ENCODE results near the gene AGER.
"Not testable (repeated sequence)": the region's sequence is repeated elsewhere in the genome, so short reads cannot be mapped to it uniquely, and the experiment has no call there.

Gene AGER

DNA sequence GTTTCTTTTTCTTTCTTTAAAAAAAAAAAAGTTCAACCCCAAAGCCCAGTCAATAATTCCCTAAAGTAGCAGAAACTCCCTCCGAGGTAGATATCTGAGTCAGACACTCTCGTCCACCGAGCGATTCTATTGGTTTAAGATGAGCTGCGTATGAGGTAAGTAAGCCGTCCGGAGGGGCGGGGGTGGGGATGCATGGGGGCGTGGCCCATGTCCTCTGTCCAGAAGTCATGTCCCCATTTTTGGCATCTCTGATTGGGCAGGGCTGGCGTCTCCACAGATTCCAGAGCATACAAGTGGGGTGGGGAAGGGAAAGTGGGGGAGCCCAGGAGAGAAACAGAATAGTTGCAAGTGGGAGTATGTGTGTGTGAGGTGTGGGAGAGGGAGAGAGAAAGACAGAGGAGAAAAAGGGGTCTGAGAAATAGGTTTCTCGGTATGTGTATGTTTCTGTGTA, 1.7 kb upstream of the AGER start:
- not testable (repeated sequence) for DNase-seq

DNA sequence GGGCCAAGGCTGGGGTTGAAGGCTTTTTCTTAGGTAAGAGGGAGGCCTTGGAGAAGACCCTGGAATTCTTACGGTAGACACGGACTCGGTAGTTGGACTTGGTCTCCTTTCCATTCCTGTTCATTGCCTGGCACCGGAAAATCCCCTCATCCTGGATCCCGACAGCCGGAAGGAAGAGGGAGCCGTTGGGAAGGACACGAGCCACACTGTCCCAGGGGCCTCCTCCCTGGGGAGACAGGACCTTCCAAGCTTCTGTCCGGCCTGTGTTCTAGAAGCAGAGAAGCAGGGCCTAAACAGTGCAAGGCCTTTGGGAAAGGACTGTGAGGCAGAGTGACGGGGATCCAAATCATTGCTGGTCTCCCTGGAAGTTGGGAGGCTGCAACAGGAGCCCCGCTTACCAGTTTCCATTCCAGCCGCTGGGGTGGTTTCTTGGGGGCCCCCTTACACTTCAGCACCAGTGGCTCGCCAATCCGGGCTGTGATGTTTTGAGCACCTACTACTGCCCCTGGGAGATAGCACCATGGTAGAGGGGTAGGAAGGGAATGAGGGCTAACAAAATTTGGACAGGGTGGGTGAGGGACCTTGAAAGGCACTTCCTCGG, 470 bp downstream of the AGER start:
- no peak for DNase-seq

- no peak for DNase-seq
Measured at GRCh38 chr6:32183030-32183429, 1.0 kb downstream of the AGER start.

GRCh38 chr6:32182555-32182981, 1.5 kb downstream of the AGER start:
- no peak for DNase-seq

DNA sequence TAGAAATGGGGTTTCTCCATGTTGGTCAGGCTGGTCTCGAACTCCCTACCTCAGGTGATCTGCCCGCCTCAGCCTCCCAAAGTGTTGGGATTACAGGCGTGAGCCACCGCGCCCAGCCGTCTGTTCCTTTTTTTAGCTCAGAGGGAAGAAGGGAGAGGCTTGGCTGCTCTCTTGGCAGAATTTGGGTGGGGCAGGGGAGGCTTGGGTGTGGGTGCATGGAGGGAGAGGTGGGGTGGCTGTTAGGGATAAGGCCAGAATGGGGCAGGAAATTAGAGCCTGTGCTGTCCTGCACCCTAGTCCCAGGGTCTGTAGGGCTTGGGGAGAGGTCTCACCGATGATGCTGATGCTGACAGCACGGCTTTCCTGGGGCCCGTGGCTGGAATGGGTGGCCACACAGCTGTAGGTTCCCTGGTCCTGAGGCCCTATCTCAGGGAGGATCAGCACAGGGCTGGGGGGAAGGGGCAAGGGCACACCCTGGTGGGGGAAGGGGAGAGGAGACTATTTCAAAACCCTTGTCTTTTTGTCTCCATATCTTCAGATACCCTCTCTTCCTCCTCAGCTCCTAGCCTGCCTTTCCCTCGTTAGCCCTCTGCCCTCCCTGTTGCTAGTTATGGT, 2.0 kb downstream of the AGER start:
- DNase-seq = no peak

DNA sequence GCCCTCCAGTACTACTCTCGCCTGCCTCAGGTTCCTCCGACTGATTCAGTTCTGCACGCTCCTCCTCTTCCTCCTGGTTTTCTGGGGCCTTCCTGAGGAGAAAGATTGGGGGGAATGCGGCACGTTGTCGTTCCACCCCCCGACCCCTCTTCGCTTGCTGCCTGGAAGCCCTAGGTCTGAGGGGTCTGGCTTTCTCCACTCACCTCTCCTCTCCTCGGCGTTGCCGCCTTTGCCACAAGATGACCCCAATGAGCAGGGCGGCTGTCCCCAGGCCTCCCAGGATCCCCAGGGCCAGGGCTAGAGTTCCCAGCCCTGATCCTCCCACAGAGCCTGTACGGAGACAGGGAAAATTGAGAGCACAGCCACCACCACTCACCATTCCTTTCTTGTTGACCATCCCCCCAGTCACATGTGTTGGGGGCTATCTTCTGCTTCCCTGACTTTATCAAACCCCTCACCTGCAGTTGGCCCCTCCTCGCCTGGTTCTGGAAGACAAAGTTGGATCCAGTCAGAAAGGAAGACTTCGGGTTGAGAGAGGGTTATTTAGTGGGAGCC, 2.8 kb downstream of the AGER start:
- no peak for DNase-seq

DNA sequence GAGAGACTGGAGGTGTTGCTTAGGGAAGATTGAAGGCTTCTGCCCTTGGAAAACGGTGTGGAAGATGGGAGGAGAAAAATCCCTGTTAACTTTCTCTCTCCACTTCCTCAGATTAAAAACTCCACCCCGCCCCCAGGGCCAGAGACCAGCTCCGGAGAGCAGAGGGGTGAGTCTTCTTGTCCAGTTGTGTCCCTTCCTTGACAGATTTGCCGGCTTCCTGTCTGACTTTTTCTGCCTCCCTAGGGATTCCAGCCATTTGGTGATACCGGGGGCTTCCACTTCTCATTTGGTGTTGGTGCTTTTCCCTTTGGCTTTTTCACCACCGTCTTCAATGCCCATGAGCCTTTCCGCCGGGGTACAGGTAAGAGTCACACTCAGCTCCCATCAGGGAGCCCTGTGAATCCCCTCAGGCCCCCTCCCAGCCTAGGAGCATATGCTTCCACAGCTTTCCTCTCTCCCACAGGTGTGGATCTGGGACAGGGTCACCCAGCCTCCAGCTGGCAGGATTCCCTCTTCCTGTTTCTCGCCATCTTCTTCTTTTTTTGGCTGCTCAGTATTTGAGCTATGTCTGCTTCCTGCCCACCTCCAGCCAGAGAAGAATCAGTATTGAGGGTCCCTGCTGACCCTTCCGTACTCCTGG, 4.2 kb downstream of the AGER start:
- DNase-seq = no peak

- no peak for DNase-seq
Measured at GRCh38 chr6:32178547-32179440, 5.3 kb downstream of the AGER start.

DNA sequence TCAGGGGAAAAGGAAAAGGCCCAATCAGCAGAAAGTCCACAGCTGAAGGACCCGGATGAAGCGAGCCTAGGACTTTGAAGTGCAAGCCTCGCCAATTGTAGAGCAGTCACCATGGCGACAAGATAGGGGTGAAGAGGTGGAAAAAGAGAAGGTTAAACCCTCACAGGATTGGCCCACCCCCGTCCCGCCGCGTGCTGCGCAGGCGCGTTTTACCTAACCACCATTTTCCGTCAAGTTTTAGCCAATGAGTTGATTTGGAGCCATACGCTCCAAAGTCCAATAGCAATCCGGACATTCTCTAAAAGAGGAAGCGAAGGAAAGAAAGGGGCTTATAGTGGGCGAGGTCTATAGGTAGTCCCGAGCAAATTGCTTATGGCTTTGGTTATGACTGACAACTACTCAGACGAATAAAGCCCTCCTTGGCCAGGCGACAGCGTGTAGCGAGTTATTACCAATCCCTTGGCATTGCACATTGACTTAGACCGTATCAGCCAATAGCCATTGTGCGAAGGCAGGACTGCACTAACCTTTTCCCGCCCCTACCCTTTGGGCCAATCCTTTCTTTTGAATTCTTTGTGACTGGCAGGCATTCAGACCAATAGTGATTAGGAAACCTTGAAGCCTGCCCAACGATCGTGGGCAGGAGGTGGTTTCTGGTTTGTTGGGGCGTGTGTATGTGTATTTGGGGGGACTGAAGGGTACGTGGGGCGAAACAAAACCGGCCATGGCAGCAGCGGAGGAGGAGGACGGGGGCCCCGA, 6.1 kb downstream of the AGER start, which contains the start of gene RNF5:
TSS of gene RNF5 (plus strand) at position 618 of the 759 bp plus-strand sequence. CDS start at position 725, 107 bp downstream.
- peak; percentile 100 for DNase-seq

DNA sequence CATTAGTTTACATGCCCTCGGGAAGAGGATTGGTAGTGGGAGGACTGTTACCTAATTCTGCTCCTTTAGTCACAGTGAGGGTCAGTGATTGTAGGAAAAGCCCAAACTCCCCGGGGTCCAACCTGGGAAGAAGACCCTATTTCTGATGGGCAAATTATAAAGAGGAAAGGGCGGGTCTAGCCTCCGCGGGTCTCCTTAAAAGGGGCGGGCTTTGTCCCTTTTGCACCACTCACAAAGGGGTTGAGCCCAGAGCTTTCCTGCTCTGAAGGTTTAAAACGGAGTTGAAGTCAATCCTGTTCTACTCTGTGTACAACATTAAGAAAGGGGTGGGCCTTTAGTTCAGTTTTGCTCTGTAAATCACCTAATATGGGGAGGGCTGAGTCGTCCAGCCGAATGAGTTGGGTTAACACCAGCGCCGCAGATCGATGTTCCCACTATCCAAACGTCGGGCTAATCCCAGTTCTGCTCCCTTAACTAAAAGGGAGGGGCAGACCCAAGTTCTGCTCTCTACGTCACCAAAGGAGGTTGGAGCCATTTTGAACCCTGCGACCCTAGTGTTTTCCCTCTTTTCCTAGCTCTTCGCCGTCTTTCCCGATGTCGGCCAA, 6.8 kb downstream of the AGER start:
- peak; percentile 7 for DNase-seq

DNA sequence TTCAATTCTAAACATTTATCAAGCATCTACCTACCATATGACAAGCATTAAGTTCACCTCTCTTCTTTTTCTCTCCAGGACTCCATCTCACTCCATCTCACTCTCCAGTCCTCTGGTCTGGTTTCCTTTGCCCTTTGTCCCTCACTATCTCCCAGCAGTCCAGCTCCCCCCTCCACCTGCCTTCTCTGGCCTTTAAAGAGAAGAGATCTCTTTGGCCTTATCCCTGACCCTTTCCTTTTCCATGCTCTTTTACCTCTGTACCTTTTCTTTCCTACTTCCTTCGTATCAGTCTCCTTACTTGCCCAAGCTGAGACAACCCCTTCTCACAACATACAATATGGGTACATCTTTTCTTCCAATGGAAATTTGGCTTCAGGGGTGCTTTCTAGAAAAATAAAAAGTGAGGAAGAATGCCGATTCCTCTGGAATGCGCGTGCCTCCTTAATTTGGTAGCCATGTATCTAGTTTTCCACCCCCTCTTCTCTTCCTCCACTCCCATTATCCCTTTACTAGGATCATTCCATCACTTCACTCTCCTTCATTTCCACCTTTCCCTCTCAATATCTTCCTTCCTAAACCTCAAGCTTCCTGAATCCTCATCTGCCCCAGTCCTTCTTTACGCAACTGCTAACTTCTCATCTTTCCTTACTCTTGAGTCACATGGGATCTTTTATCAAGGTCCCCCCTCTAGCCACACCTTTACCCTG, 7.4 kb downstream of the AGER start:
- DNase-seq = no peak

- DNase-seq = peak; percentile 90
Measured at GRCh38 chr6:32175711-32176475, 8.2 kb downstream of the AGER start, which contains the start of gene AGPAT1. AGPAT1 (minus strand) TSS chr6:32176084; CDS start chr6:32171496, 4,588 bp downstream.

DNA sequence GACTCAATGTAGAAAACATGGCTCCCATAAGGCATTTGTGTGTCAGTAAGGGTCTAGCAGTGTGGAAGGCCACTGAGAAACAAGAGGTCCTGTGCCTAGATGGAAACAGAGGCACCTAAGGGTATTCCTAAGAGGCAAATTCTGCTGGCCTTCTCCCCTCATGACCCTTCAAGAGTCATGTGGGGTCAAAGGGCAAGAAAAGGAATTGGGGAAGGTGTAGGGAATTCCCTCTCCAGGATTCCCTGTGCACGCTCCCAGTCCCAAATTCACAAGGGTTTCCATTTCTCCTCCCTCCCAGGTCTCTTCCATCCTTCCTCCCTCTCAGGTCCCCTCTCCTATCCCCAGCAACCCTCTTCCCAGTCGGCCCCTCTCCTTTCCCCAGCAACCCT, 8.7 kb downstream of the AGER start:
- no peak for DNase-seq

GRCh38 chr6:32174416-32174815, 9.6 kb downstream of the AGER start:
- no peak for DNase-seq

- no peak for DNase-seq
Measured at GRCh38 chr6:32173051-32173727, 10.9 kb downstream of the AGER start.

DNA sequence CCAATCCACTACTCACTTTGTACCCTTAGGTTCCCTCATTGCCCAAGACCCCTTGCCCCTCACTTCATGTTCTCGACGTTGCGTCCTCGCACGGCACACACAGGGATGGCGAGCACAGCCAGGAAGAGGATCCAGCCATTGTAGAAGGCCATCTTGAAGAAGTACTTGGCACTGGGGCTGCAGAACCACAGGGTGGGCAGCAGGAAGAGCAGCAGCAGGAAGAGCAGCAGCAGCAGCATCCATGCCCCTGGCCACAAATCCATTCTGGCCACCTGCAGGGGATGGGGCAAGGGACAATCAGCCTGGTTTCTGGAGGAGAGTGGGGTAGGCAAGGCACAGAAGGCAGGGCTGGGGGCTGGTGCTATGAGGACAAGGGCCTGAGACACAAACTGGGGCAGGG, 12.8 kb downstream of the AGER start:
- DNase-seq = no peak

- DNase-seq = no peak
Measured at GRCh38 chr6:32170294-32170693, 13.8 kb downstream of the AGER start.

- no peak for DNase-seq
Measured at GRCh38 chr6:32168807-32169591, 15.1 kb downstream of the AGER start.

- no peak for DNase-seq
Measured at GRCh38 chr6:32168350-32168749, 15.7 kb downstream of the AGER start.

All from GF-D8 (cell line).